Hematopoietic multipotent progenitor cell treated with erythropoietin and hydrocortisone succinate and interleukin-3 and kit ligand, for 6 days (in vitro differentiated cells): ENCODE measurements around the gene CLEC9A.

Source experiments
- DNase-seq: peaks from one replicate; pipeline ENCODE4 v3.0.0-alpha.2; 2015

Gene CLEC9A

GRCh38 chr12:10067942-10068341 lies 37.5 kb downstream of the CLEC9A start:
- peak; percentile 12 for DNase-seq

- peak; percentile 67 for DNase-seq
Measured at GRCh38 chr12:10068644-10069043, 38.2 kb downstream of the CLEC9A start.

- peak; percentile 24 for DNase-seq
Measured at GRCh38 chr12:10069099-10069498, 38.6 kb downstream of the CLEC9A start.

- no peak for DNase-seq
Measured at GRCh38 chr12:10069976-10070375, 39.5 kb downstream of the CLEC9A start.

GRCh38 chr12:10070380-10070779 lies 39.9 kb downstream of the CLEC9A start:
- no peak for DNase-seq

DNA sequence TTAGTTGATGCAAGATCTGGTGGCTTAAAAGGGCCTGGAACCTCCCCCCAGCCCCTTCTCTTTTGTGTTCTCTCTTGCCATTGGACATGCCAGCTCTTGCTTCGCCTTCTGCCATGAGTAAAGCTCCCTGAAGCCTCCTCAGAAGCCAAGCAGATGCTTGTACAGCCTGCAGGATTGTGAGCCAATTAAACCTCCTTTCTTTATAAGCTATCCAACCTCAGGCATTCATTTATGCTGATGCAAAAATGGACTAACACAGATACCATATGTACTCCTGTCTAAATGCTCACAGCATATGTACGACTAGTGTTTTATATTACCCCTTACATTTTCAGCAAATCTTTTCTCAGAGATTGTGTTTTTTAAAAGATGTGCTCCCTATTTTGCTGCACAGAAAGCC lies 41.6 kb downstream of the CLEC9A start:
- no peak for DNase-seq

DNA sequence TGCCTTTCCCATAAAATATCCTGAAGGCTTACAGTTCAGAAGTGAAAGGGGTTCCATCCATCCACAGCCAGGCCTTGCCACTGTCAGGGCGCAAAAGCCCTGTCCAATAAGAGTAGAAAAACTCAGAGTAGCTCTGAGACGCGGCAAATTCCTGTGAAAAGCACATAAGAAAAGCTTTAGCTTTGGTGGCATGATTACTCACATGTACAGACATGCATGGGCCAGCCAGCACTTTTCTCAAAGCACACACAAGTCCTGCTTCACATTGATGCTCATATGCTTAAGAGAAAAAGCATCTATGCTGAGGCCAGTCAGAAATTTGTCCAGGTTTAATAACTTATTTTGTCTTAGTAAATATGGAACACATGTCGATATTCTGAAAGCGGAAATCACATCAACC lies 42.8 kb downstream of the CLEC9A start:
- no peak for DNase-seq

GRCh38 chr12:10075451-10075850 lies 45.0 kb downstream of the CLEC9A start:
- no peak for DNase-seq

DNA sequence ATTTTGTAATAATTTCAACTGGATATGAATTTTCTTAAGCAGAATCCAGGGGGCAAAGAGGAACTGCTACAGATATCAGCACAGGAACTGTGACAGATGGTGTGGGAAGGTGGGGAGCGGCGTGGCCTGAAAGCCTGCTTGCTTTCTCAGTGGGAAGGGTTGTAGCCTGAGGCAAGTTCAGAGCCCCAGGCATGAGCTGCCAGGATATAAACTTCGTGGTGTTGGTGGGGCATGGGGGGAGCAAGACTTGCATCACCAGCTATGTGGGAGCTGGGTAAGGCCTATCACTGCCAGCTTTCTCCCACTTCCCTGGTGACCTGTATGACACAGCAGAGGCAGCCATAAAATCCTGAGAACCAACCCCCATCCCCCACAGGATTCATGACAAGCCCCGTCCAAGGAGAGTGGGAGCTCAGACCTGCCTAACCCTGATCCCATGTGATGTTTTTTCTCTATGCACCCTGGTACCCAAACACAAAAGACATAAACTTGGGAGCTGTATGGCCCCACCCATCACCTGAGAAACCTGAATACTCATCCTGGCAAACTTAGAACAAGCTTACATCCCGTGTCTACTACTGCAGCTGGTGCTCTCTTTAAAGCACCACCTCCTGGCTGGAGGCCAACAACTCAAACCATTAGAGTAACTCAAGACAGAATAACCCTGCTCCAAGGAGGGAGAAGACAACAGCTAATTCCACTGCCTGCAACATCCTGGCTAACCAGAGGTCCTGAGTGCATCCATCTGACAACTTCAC lies 51.8 kb downstream of the CLEC9A start:
- DNase-seq, result peak; percentile 12

GRCh38 chr12:10084733-10085132 lies 54.3 kb downstream of the CLEC9A start:
- no peak for DNase-seq

GRCh38 chr12:10086387-10086786 lies 55.9 kb downstream of the CLEC9A start:
- DNase-seq, result no peak

DNA sequence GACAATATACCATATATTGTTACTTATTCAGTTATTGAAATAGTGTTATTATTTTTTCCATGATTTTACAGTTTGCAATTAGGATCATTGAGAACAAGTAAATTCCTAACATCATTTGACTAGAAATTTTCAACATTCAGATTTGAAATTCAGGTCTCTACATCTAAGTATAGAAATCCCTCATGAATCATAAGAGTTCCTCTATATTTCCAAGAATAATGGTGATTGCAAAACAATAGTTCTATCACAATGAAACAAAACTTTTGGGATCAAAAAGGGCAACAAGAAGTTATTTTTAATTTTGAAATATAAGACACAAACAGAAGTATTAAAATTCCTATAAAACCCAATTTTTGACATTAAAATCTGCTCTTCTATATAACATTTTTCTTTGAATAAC lies 57.5 kb downstream of the CLEC9A start:
- no peak for DNase-seq

GRCh38 chr12:10088955-10089900 lies 58.7 kb downstream of the CLEC9A start:
- DNase-seq, result no peak

GRCh38 chr12:10094646-10095395 lies 64.3 kb downstream of the CLEC9A start:
- DNase-seq, result no peak

DNA sequence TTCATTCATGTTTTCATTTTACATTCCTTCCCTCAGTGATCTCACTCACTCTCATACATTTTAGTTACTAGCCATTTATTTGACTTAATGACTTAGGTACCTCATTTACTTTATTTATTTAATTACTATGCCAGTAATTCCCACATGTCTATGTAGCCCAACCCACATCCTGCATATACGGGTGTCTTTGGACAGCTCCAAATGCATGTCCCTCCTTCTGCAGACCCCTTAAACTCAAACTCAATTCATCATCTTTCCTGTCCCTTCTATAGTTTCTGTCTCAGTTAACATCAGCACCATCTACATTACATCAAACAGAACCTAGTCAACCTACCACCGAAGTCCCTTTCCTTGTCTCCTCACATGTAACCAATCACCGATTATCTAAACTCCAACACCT lies 65.5 kb downstream of the CLEC9A start:
- no peak for DNase-seq

- no peak for DNase-seq
Measured at GRCh38 chr12:10097521-10097920, 67.0 kb downstream of the CLEC9A start.

DNA sequence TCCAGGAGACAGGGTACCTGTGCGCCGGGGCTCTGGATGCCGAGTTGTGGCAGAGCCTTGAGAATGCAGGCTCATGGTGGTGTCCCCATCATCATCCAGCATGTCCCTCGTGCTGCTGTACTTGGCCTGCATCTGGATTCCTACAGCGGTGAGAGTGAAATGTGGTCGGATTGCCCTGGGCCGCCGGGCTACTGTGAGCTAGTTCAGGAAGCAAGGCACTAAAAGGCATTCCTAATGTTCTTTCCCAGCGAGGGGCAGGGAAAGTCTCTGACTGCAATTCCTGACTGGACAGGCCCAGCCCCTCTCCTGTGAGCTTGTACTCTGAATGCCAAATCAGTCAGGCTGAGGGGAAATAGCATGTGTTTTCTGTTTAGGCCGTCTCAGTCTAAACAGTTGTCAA lies 68.3 kb downstream of the CLEC9A start, which contains the start of gene CLEC1A:
TSS of gene CLEC1A (minus strand) at position 195 of the 400 bp plus-strand sequence. CDS start at position 132, 63 bp downstream.
- no peak for DNase-seq

DNA sequence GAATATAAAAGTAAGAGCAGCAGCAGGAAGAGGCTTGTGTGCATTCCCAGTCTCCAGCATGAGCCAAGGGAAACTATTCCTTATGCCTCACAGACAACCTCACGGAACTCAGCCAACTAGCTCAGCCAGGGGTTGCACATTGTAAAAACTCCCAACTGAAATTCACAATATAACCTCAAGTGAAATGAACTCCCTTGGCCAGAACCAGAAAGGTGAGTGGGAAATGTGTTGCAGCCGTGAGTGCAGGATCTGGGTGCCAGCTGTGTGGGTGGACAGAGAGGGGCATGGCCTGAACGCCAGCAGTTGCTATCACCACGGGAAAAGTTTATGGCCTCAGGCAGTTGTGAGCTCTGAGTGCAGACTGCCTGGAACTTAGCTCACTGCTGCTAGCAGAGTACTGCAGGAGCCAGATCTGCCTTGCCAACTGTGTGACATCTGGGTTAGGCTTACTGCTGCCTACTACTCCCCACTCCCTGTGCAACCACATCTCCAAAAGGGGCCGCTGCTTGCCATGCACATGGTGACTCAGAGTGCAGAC lies 70.6 kb downstream of the CLEC9A start:
- DNase-seq, result no peak

DNA sequence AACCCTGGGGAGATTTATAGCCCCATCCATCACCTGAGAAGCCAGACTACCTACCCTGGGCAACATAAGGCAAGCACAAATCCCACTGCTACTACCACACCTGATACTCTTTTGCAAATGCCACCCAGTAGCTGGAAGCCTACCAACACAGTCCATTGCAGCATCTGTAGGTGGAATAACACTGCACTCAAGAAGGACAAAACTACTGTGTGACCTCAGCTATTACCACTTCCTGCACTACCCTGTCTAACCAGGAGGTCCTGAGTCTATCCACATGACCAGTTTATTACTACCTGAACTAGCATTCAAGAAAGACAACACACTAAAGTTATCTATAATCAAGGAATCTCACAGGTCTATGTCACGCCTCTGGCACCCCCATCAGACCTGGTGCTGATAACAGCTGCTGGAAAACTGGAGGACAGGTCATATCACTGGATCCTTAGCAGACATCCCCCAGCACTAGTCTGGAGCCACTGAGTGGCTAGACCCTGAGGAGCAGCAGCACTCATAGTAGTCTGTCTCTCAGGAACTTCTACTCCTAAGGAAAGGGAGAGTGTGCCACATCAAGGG lies 71.3 kb downstream of the CLEC9A start:
- no peak for DNase-seq

- DNase-seq, result no peak
Measured at GRCh38 chr12:10102322-10102721, 71.8 kb downstream of the CLEC9A start.

DNA sequence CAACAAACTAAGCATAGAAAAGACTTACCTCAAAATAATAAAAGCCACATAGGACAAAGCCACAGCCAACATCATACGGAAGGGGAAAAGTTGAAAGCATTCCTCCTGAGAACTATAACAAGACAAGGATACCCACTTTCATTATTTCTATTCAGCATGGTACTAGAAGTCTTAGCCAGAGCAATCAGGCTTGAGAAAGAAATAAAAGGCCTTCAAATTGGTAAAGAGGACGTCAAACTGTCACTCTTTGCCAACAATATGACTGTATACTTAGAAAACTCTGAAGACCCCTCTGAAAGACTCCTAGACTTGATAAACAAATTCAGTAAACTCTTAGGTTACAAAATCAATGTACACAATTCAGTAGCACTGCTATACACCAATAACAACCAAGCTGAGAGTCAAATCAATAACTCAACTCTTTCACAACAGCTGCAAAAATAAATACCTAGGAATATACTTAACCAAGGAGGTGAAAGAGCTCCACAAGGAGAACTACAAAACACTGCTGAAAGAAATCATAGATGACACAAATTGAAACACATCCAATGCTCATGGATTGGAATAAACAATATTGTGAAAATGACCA lies 79.9 kb downstream of the CLEC9A start:
- no peak for DNase-seq

- no peak for DNase-seq
Measured at GRCh38 chr12:10111451-10111850, 81.0 kb downstream of the CLEC9A start.
